GM21528 (cell line): ENCODE results near the gene ARID3C.

ENCODE experiments used
- ATAC-seq: cut with Tn5 transposase; IDR thresholded peaks from one replicate; pipeline ENCODE4 v1.9.1; 2021; ENCODE audit warnings: mild to moderate bottlenecking, moderate library complexity; ENCODE audit not compliant: unreplicated experiment, low FRiP score

ARID3C gene

GRCh38 chr9:34603610-34604231, 25.1 kb downstream of the ARID3C start:
- ATAC-seq, result no peak

DNA sequence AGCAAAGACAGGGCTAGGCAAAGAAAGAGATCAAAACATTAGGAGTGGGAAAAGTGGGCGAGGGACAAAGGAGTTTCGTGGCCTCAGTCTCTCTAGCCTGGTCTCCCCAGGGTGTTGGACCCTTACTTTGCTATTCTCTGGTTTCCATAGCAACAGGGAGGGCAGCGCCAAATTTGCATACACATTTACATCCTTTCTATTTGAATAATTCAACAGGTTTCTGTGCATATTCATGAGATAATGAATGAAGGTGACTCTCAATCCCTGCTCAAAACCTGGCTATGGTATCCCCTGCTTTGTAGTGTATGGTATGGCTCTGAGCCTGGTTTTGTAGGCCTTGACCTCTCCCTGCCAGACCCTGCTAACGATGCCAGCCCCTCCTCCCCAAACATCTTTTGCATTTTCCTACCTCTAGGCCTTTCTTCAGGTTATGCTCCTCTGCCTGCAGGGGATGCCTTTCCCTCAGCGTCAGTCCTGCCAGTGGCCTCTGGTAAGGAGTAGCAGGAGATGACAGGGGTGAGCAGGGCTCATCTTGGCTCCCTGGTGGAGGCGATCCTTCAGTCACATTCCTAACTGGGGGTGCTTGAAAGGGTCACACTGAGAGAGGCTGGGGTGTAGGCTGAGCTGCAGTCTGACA, 26.8 kb downstream of the ARID3C start:
- no peak for ATAC-seq

DNA sequence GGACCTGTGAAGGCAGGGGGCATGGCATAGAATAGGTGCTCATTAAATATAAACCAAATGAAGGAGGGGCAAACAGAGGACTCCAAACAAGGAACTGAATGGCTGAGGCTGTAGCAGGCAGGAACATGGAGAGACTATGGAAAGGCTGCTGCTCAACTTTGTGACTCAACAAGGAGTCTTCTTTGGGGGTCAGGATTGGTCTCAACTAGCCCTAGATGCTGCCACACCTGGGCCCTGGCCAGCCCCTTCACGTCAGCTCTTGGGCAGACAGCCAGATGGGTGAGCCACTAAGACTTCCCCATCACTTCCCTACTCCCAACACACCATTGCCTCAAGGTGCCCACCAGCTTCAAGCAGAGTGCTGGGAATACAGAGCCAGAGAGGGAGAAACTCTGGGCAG, 28.0 kb downstream of the ARID3C start:
- no peak for ATAC-seq

DNA sequence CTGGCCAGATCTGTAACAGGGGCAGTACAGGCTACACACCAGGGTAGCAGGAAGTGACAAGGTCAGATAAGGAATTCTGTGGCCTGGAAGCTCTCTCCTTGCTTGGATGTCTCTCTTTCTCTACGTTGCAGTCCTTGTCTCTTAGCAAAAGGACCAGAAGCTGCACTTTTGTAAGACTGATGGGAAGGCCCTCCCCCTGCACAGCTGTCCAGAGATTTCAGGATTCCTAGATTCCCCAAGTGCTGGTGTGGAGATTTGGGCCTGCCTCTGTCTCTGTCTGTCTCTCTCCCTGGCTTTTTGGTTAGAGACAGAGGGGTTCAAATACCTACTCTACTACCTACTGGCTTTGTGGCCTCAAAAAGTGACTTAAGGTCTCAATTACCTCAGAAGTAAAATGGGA, 29.3 kb downstream of the ARID3C start:
- no peak for ATAC-seq

DNA sequence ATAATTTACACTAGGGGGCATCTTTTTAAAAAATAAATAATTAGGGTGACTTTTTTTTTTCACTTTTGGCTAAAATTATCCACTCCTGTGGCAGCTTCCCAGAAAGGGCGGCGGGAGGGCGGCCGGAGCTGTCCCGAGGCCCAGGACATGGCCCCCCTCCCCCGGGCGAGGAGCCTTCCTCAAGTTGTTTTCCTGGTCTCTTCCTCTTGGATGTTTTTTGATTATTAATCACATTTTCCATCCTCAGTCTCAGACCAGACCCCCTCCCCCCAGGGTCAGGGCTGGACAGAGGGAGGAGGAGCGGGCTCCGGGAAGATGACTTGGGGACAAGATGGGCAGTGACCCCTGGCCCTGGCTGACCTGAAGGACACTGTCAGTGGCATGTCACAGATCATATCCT, 34.7 kb downstream of the ARID3C start:
- ATAC-seq, result no peak

DNA sequence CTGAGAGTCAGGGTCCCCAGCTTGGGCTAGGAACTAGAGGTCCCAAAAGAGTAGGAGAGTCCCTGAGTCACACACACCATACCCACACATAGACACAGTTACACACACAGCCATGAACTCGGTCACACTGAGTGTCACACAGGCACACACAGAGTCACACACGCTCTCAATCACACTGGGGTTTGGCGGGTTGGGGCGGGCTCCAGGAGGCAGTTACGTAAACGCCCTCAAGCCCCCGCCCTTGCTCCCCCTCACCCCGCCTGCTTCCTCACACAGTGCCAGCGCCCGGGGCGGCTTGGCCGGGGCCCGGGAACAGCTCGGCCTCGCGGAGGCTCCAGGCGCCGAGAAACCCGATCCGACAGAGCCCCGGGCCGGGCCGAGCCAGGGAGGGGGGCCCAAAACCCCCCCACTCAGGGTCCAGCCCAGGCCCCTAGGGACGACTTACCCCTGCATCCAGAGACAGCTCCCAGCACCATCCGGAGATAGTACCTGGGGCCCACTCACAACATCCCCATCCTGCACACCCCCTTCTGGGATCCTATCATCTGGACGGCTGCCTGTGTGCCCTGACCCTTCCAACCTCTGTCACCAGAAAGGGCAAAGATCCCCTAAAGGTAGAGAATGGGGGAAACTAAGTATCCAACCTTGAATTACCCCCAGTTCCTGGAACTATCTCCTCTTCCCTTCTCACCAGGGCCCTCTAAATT, 35.8 kb downstream of the ARID3C start:
- no peak for ATAC-seq

DNA sequence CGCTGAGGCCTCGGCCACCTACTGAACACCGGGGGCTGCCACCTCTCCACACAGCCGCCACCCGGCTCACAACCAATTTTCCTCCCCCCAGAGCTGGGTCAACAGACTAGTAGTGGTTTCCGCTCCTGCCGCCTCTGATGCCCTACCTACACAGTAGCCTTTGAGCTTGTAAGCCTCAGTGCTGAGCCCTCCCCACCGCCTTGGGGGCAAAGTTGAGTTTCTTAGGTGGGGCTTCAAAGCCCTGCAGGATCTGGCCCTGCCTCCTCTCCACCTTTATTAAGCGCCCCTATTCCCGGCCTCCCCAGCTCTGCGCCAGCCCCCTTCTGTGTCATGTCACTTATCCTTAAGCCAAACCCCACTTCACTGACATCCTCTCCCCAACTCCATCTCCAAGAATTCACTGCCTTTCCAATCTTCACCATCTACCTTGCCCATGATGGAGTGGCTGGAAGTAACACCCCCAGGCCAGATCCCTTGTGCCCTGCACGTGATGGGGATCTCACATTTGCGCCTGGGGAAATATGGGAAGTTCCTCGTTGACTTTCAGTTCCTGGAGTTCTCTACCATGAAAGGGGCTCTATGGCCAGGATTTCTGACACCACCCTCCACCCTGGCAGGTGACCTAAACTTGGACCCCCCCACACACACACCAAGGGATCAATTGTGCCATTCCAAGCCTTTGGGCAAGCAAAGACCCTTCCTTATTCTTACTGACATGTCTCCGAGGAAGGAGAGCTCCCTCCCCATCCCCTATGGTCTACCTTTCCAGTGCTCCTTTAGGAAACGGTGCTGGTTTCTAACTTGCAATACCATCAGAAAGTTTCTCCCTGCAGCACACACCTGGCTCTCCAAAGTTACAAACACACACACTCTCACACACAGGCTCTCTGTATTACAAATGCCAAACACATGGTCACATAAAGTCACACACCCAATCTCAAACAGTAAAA, 36.7 kb downstream of the ARID3C start:
- no peak for ATAC-seq

- ATAC-seq, result peak; percentile 55
Observed at GRCh38 chr9:34591248-34591916, 37.5 kb downstream of the ARID3C start.

GRCh38 chr9:34590381-34591247, 38.3 kb downstream of the ARID3C start:
- no peak for ATAC-seq

- ATAC-seq, result no peak
Observed at GRCh38 chr9:34589636-34590380, 39.1 kb downstream of the ARID3C start, which contains the start of gene CNTFR. TSS of gene CNTFR (minus strand) at chr9:34589724. CDS start at chr9:34568981, 20,743 bp downstream.

GRCh38 chr9:34588671-34589635, 39.9 kb downstream of the ARID3C start:
- ATAC-seq, result no peak

GRCh38 chr9:34587271-34587670, 41.6 kb downstream of the ARID3C start:
- no peak for ATAC-seq

DNA sequence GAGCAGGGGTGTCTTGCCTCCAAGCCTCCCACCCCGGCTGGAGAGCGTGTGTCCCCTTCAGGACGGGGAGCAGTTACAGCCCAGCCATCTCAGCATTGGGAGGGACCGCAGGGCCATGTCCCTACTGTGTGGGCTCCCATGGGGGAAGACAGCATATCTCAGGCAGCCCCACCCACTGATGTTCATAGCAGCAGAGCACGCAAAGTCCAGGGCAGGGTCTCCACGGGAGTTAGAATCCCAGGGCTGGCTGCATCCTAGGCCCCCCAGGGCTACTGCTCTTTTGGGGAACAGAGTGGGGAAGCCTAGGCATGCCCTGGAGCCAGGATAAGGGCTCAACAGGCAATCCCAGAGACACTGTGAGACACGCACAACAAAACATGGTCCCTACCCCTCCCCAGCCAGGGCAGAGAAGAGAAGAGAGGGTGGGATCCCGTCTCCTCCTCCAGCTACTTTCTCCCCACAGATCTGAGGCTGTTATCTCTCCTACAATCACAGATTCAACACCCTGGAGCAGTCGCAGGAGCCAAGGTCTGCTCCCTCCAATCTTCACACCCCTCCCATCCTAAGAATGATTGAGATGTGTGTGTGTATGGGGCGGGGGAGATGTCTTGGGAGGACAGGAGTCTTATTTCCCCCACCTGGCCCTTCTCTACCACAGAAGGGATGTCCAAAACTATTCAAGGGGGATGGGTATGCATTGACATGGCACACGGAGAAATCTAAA, 42.8 kb downstream of the ARID3C start:
- ATAC-seq, result no peak

DNA sequence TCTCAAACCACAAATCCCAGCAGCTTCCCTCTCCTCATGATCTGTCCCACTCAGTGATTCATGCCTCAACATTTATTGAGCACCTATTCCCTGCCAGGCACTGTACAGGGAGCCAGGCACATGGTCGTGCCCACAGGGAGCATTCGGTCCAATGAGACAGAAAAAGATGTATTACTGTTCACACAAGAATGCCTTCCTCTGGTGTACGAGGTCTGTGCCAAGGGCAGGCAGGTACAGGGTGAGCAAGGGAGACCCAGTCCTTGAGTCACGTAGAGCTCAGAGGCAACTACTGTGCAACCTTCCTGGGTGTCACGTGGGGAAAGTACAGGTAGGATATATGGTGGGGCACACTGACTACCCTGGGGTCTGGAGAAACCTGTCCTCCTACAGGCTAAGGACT, 43.9 kb downstream of the ARID3C start:
- ATAC-seq, result no peak

DNA sequence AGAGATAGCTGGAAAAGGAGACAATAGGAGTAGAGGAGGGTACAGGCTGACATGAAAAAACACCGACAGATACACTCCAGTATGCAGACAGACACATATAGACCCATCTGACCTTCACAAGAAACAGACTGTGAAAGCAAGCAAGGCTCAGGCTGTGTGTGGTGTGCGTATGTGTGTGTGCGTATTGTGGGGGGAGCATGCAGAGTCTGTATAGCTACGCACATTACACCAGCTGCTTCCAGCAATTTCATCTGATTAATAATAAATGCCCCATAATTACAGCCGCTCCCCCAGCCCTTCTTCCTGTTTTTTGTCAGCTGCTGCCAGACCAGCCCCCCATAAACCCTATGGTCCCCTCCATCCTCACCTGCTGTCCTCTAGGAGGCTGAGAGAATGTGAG, 46.1 kb downstream of the ARID3C start:
- no peak for ATAC-seq

- ATAC-seq, result no peak
Observed at GRCh38 chr9:34581318-34581717, 47.5 kb downstream of the ARID3C start.

DNA sequence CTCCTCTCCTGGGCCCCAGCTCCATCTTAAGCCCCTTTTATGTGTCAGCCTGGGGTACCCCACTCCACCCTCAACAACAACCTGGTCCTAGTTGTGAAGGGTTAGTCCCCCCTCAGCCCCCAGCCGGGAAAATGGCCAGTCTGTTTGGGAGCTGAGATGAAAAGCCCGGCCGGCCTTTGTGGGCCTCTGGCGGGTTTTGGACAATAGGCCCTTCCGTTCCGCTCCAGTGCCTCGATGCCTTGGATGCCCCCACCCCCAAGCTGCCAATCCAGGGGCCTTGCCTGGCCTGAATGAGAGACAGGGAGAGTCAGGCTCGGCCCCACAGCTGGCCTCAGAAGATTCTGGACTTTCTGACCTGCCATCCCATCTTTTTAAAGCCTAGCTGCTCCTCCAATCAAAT, 48.5 kb downstream of the ARID3C start:
- ATAC-seq, result no peak
